Measurements from ENCODE around the gene CLEC18A. TPM values are rescaled to one million over a fixed set of nuclear protein-coding genes. Genes with fewer than 3 reads are reported as not detected.
"Not testable (repeated sequence)": the region's sequence is repeated elsewhere in the genome, so short reads cannot be mapped to it uniquely, and the experiment has no call there.

Gene CLEC18A
- total RNA-seq (0.19 TPM), polyA plus RNA-seq (1.9 TPM)
- long read RNA-seq, donor 1: 0 reads
- long read RNA-seq, donor 2: 0 reads
- long read RNA-seq, donor 3: 0 reads
- long read RNA-seq, donor 4: 0 reads
- long read RNA-seq, donor 5, transcript CLEC18A-201 (12 exons, 2,155 nt): major isoform, 7 of 9 reads
- long read RNA-seq, donor 5, partial matches to known transcripts: 0 of 9 reads
- long read RNA-seq, donor 5, other reads (novel, unspliced or antisense): 0 of 9 reads
- long read RNA-seq, donor 6: 0 reads
- long read RNA-seq, donor 7: 0 reads
- long read RNA-seq, donor 8: 0 reads
- long read RNA-seq, donor 9: 0 reads
- long read RNA-seq, donor 10: 0 reads

DNA sequence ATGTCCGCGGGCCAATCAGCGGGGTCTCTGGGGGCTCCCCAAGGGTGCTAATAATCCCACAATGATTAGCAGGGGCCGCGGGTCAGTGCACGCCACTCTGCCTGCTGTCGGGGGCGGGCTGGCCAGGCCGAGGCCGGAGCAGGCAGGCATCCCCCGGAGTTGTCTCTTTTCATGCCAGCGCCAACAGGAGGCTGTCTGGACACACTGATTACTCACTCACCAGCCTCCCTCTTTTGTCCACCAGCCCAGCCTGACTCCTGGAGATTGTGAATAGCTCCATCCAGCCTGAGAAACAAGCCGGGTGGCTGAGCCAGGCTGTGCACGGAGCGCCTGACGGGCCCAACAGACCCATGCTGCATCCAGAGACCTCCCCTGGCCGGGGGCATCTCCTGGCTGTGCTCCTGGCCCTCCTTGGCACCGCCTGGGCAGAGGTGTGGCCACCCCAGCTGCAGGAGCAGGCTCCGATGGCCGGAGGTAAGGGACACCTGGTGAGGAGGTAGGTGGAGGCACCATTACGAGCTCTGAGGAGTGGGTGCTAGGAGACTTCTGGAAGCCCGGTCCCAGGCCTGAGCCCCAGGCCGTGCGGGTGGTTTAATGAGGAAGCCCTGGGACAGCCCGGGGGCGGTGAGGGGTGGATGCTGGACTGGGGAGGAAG, at the start of gene CLEC18A:
CLEC18A (plus strand) TSS at position 318 of the 655 bp plus-strand sequence; CDS start at position 351, 33 bp downstream.
- not testable (repeated sequence) for H3K27me3 ChIP-seq (ENCODE audit: control insufficient read depth in 2 of 2, insufficient read depth in 1 of 2, low read length in 1 of 2); DNase-seq (ENCODE audit: low read depth in 6 of 9, low spot score in 9 of 9)
- 88% methylated on average over 12 of the region's 26 CpGs for WGBS

GRCh38 chr16:69903865-69904415, 47.2 kb upstream of the CLEC18A start:
- Histone ChIP-seq H3K9me3 (ENCODE audit: control insufficient read depth in 2 of 2, insufficient read depth in 1 of 2, low read length in 1 of 2) (no peaks in the 10 kb centered on the region), H3K4me1 (ENCODE audit: control insufficient read depth in 2 of 2, insufficient read depth in 2 of 2, low read length in 2 of 2) (no peaks in the 10 kb centered on the region), H3K4me3 (ENCODE audit: low read length in 2 of 2) (no peak overlapping the region), H3K27ac (ENCODE audit: low read depth in 1 of 2, low read length in 1 of 2) (no peak overlapping the region), H3K27me3 (ENCODE audit: control insufficient read depth in 2 of 2, insufficient read depth in 1 of 2, low read length in 1 of 2) (no peaks in the 10 kb centered on the region), H3K36me3 (ENCODE audit: control insufficient read depth in 2 of 2, insufficient read depth in 2 of 2, low read length in 1 of 2) (peaks cover 11% of the 10 kb centered on the region in 2 donors)
- 95% methylated on average over 8 of the region's 8 CpGs for WGBS
- DNase-seq (ENCODE audit: low read depth in 6 of 9, low spot score in 9 of 9): no peak

More for the DNA sequence above, at the start of gene CLEC18A:
- not testable (repeated sequence) for H3K4me1 ChIP-seq (ENCODE audit: control insufficient read depth in 2 of 2, insufficient read depth in 2 of 2, low read length in 2 of 2); H3K9me3 ChIP-seq (ENCODE audit: control insufficient read depth in 2 of 2, insufficient read depth in 1 of 2, low read length in 1 of 2); H3K4me3 ChIP-seq (ENCODE audit: low read length in 2 of 2); H3K27ac ChIP-seq (ENCODE audit: low read depth in 1 of 2, low read length in 1 of 2); H3K36me3 ChIP-seq (ENCODE audit: control insufficient read depth in 2 of 2, insufficient read depth in 2 of 2, low read length in 1 of 2)

GRCh38 chr16:69904495-69905170, 46.5 kb upstream of the CLEC18A start:
- Histone ChIP-seq H3K36me3 (ENCODE audit: control insufficient read depth in 2 of 2, insufficient read depth in 2 of 2, low read length in 1 of 2) (peaks cover 12 to 17% of the 10 kb centered on the region in 2 donors), H3K4me1 (ENCODE audit: control insufficient read depth in 2 of 2, insufficient read depth in 2 of 2, low read length in 2 of 2) (no peaks in the 10 kb centered on the region), H3K27me3 (ENCODE audit: control insufficient read depth in 2 of 2, insufficient read depth in 1 of 2, low read length in 1 of 2) (no peaks in the 10 kb centered on the region), H3K27ac (ENCODE audit: low read depth in 1 of 2, low read length in 1 of 2) (no peak overlapping the region), H3K4me3 (ENCODE audit: low read length in 2 of 2) (no peak overlapping the region), H3K9me3 (ENCODE audit: control insufficient read depth in 2 of 2, insufficient read depth in 1 of 2, low read length in 1 of 2) (no peaks in the 10 kb centered on the region)
- 90% methylated on average over 9 of the region's 9 CpGs for WGBS
- DNase-seq (ENCODE audit: low read depth in 6 of 9, low spot score in 9 of 9): no peak

- H3K27ac ChIP-seq (ENCODE audit: low read depth in 1 of 2, low read length in 1 of 2): no peak overlapping the region
- no peaks in the 10 kb centered on the region for H3K27me3 ChIP-seq (ENCODE audit: control insufficient read depth in 2 of 2, insufficient read depth in 1 of 2, low read length in 1 of 2)
- WGBS: 78% methylated on average over 2 of the region's 2 CpGs
- H3K4me1 ChIP-seq (ENCODE audit: control insufficient read depth in 2 of 2, insufficient read depth in 2 of 2, low read length in 2 of 2): no peaks in the 10 kb centered on the region
- no peak for DNase-seq (ENCODE audit: low read depth in 6 of 9, low spot score in 9 of 9)
- H3K4me3 ChIP-seq (ENCODE audit: low read length in 2 of 2): no peak overlapping the region
- peaks cover 15 to 17% of the 10 kb centered on the region in 2 donors for H3K36me3 ChIP-seq (ENCODE audit: control insufficient read depth in 2 of 2, insufficient read depth in 2 of 2, low read length in 1 of 2)
- no peaks in the 10 kb centered on the region for H3K9me3 ChIP-seq (ENCODE audit: control insufficient read depth in 2 of 2, insufficient read depth in 1 of 2, low read length in 1 of 2)
Measured at GRCh38 chr16:69905171-69905555, 46.0 kb upstream of the CLEC18A start.

DNA sequence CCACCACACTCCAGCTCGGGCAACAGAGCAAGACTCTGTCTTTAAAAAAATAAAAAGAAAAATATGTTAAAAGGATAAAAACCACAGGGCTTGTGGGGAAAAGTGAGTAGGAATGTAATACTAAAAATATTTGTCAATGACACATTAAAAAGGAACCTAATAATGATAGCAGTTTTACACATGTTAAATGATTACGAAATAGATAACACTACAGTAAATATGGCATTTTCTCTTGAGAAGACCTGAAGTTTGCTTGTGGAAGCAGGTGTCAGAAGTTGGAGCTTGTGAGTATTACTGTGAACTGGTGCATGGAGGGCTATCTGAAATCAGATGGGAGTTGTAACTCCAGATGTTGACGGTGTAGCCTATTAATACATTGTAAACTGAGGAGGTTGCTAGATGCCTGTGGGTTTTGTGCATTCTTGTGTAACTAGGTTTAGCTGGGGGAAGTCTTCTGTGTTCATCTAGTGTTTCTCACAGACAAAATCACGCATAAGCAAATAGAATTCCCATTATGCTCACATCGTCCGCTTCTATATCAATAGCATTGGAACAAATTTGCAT, 44.2 kb upstream of the CLEC18A start:
- H3K36me3 ChIP-seq (ENCODE audit: control insufficient read depth in 2 of 2, insufficient read depth in 2 of 2, low read length in 1 of 2): peaks cover 15 to 17% of the 10 kb centered on the region in 2 donors
- no peaks in the 10 kb centered on the region for H3K9me3 ChIP-seq (ENCODE audit: control insufficient read depth in 2 of 2, insufficient read depth in 1 of 2, low read length in 1 of 2)
- WGBS: 97% methylated on average over 6 of the region's 6 CpGs
- H3K27me3 ChIP-seq (ENCODE audit: control insufficient read depth in 2 of 2, insufficient read depth in 1 of 2, low read length in 1 of 2): no peaks in the 10 kb centered on the region
- H3K27ac ChIP-seq (ENCODE audit: low read depth in 1 of 2, low read length in 1 of 2): no peak overlapping the region
- no peak for DNase-seq (ENCODE audit: low read depth in 6 of 9, low spot score in 9 of 9)
- no peak overlapping the region for H3K4me3 ChIP-seq (ENCODE audit: low read length in 2 of 2)
- H3K4me1 ChIP-seq (ENCODE audit: control insufficient read depth in 2 of 2, insufficient read depth in 2 of 2, low read length in 2 of 2): no peaks in the 10 kb centered on the region

DNA sequence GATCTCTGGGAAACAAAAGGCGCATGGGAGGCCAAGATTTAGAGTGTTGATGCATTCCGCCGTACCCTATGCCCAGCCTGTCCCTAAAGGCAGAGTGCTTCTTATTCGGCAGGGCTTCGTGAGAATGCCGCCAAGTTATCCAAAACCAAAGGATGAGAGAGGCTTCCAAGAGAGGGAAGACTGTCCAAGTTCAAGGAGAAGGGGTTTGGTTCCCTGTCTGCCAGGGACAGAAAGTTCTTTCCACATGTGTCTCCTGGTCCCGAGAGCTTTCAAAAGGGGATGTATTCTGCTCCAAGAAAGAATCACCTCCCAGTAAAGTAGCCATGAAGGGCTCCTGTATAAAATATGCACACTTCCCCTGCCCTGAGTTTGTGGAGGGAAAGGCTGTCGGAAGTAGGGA, 42.1 kb upstream of the CLEC18A start:
- Histone ChIP-seq H3K9me3 (ENCODE audit: control insufficient read depth in 2 of 2, insufficient read depth in 1 of 2, low read length in 1 of 2) (no peaks in the 10 kb centered on the region), H3K4me1 (ENCODE audit: control insufficient read depth in 2 of 2, insufficient read depth in 2 of 2, low read length in 2 of 2) (no peaks in the 10 kb centered on the region), H3K27ac (ENCODE audit: low read depth in 1 of 2, low read length in 1 of 2) (no peak overlapping the region), H3K27me3 (ENCODE audit: control insufficient read depth in 2 of 2, insufficient read depth in 1 of 2, low read length in 1 of 2) (no peaks in the 10 kb centered on the region), H3K4me3 (ENCODE audit: low read length in 2 of 2) (no peak overlapping the region), H3K36me3 (ENCODE audit: control insufficient read depth in 2 of 2, insufficient read depth in 2 of 2, low read length in 1 of 2) (peaks cover 11 to 17% of the 10 kb centered on the region in 2 donors)
- DNase-seq (ENCODE audit: low read depth in 6 of 9, low spot score in 9 of 9): no peak
- WGBS: 97% methylated on average over 8 of the region's 8 CpGs

GRCh38 chr16:69909760-69910159, 41.4 kb upstream of the CLEC18A start:
- no peaks in the 10 kb centered on the region for H3K4me1 ChIP-seq (ENCODE audit: control insufficient read depth in 2 of 2, insufficient read depth in 2 of 2, low read length in 2 of 2)
- no peak for DNase-seq (ENCODE audit: low read depth in 6 of 9, low spot score in 9 of 9)
- peaks cover 11 to 16% of the 10 kb centered on the region in 2 donors for H3K36me3 ChIP-seq (ENCODE audit: control insufficient read depth in 2 of 2, insufficient read depth in 2 of 2, low read length in 1 of 2)
- no peak overlapping the region for H3K27ac ChIP-seq (ENCODE audit: low read depth in 1 of 2, low read length in 1 of 2)
- H3K9me3 ChIP-seq (ENCODE audit: control insufficient read depth in 2 of 2, insufficient read depth in 1 of 2, low read length in 1 of 2): no peaks in the 10 kb centered on the region
- no peak overlapping the region for H3K4me3 ChIP-seq (ENCODE audit: low read length in 2 of 2)
- WGBS: 98% methylated on average over 7 of the region's 7 CpGs
- H3K27me3 ChIP-seq (ENCODE audit: control insufficient read depth in 2 of 2, insufficient read depth in 1 of 2, low read length in 1 of 2): no peaks in the 10 kb centered on the region

- Histone ChIP-seq H3K4me1 (ENCODE audit: control insufficient read depth in 2 of 2, insufficient read depth in 2 of 2, low read length in 2 of 2) (no peaks in the 10 kb centered on the region), H3K27ac (ENCODE audit: low read depth in 1 of 2, low read length in 1 of 2) (no peak overlapping the region), H3K27me3 (ENCODE audit: control insufficient read depth in 2 of 2, insufficient read depth in 1 of 2, low read length in 1 of 2) (no peaks in the 10 kb centered on the region), H3K36me3 (ENCODE audit: control insufficient read depth in 2 of 2, insufficient read depth in 2 of 2, low read length in 1 of 2) (peaks cover 11 to 14% of the 10 kb centered on the region in 2 donors), H3K4me3 (ENCODE audit: low read length in 2 of 2) (no peak overlapping the region), H3K9me3 (ENCODE audit: control insufficient read depth in 2 of 2, insufficient read depth in 1 of 2, low read length in 1 of 2) (no peaks in the 10 kb centered on the region)
- DNase-seq (ENCODE audit: low read depth in 6 of 9, low spot score in 9 of 9): no peak
- WGBS: 63% methylated on average over 3 of the region's 3 CpGs
Measured at GRCh38 chr16:69910964-69911363, 40.2 kb upstream of the CLEC18A start.
